GM18505 (cell line): ENCODE data around the gene RPS6KB2.

Experiments
- ATAC-seq: cut with Tn5 transposase; IDR thresholded peaks from one replicate; pipeline ENCODE4 v1.9.1; 2021; ENCODE audit not compliant: unreplicated experiment
- POLR2A ChIP-seq: IDR thresholded peaks from 4 replicates; pipeline ENCODE4 v1.6.1; 2011; ENCODE audit warnings: borderline replicate concordance; ENCODE audit not compliant: insufficient read depth, insufficient read length; ENCODE audit errors: extremely low read depth

Gene RPS6KB2

DNA sequence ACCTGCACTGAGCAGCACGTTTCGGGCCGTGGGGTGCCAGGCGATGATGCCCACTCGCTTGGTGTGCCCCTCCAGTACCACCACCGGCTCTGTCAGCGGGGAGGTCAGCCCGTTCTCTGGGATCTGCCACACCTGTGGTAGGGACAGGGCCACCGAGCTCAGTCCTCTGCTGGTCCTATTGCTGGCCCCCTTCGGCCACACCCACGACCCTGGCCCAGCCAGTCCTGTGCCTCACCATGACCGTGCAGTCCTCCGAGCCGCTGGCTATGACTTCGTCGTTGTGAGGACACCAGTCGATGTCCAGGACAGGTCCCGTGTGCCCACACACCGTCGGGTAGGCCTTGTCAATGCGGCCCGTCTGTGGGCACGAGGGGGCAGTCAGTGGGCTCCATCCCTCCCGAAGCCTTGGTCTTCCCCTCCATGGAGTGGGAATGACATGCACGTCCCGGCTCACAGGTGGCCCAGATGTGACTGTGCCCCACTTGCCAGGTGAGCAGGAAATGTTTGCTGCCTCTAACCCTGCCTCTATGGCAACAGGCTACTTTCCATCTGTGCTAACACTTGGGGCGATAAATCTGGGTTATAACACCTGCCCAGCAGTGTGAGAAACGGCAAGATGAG, 13.5 kb downstream of the RPS6KB2 start:
- peak; percentile 7 for TF ChIP-seq POLR2A
- no peak for ATAC-seq

- no peak for ATAC-seq
- TF ChIP-seq POLR2A = peak; percentile 10
Observed at GRCh38 chr11:67442504-67443404, 14.5 kb downstream of the RPS6KB2 start.

DNA sequence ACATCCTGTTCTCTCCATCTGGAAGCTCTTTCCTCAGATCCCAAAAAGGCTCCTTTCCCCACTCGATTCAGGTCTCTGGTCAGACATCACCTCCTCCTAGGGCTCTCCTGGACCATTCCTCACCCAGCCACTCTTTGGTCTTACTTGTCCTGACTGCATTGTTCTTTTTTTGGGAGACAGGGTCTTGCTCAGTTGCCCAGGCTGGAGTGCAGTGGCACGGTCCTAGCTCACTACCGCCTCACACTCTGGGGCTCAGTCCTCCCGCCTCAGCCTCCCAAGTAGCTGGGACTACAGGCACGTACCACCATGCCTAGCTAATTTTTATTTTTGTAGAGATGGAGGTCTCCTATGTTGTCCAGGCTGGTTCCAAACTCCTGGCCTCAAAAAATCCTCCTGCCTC, 17.2 kb downstream of the RPS6KB2 start:
- no peak for ATAC-seq
- no peak for TF ChIP-seq POLR2A

GRCh38 chr11:67448220-67448609, 19.9 kb downstream of the RPS6KB2 start:
- no peak for ATAC-seq
- no peak for TF ChIP-seq POLR2A

GRCh38 chr11:67449116-67449844, 21.0 kb downstream of the RPS6KB2 start:
- no peak for TF ChIP-seq POLR2A
- ATAC-seq = no peak

GRCh38 chr11:67450796-67451657, 22.7 kb downstream of the RPS6KB2 start:
- TF ChIP-seq POLR2A = no peak
- ATAC-seq = no peak

- no peak for ATAC-seq
- TF ChIP-seq POLR2A = no peak
Observed at GRCh38 chr11:67451658-67451976, 23.3 kb downstream of the RPS6KB2 start.

DNA sequence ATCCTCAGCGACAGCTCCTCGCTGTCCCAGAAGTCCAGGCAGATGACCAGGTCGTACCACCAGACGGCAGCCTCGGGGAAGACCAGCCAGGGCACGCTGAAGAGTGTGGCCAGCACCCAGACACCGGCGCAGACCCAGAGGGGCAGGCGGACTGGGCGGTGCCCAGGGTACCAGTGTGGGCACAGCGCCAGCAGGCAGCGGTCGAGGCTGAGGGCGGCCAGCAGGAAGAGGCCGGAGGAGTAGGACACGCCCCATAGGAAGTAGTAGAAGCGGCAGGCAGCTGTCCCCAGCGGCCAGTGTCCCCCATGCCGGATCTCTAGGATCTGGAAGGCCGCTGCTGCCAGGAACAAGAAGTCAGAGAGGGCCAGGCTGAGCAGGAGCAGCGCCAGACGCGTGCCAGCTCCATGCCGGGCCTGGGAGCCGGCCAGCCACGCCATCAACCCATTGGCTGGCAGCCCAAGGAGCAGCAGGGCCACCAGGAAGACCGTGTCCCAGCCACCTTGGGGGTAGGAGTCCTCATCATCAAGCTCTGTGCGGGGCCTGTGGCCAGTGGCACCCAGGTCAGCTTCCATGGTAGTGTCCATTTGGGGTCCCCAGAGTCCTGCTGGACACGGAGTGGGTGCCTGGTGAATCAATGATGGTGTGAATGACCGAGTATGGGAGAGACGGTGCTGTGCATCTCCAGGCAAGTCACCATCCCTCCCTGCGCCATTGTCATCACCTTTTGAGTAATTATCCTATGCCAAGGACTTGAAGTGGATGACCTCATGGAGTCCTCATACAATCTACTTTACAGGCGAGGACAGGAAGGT, 24.1 kb downstream of the RPS6KB2 start, which contains the start of gene GPR152:
Gene GPR152 (minus strand): TSS at position 589 of the 812 bp plus-strand sequence. CDS start 5 bp downstream, at position 584.
- TF ChIP-seq POLR2A = no peak
- no peak for ATAC-seq

DNA sequence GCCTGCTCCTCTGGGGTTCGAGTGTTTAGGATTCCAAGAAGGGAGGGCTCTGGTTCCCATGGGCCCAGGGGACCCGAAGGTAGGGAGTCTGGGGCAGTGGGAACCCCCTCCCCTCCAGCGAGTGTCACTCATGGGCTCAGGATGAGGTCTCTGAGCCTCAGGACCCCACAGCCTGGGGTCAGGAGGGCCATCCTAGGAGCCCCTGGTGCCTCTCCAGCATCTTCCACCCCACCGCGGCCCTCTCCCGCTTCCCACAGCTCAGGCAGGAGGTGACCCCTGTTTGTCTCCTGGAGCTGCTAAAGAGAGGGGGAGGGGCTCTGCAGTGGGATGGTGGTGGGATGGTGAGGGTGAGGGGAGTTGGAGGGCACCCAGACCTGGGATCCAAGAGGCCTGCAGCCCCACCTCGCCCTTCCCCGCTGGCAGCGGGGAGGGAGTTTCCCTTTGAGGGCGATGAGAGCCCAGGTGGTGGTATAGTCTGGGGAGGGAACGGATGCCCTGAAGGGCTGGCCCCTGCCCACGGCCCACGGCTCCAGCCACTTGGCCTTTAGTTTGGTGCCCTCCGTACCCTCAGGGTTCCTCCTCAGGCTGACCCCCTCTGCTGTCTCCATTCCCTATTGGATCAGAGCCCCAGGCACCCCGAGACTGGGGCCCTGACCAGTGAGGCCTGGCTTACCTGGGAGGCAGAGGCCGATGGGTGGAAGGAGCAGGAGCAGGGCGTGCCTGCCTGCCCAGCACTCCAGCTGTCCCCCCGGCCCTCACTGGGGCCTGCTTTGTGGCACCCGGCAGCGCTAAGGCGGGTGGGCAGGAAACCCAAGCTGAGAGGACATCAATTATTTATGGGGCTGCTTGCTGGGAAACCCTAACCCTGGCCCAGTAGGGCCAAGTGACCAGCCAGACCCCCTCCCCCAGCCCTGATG, 25.8 kb downstream of the RPS6KB2 start:
- ATAC-seq = no peak
- TF ChIP-seq POLR2A = no peak

- no peak for ATAC-seq
- TF ChIP-seq POLR2A = no peak
Observed at GRCh38 chr11:67455054-67455453, 26.8 kb downstream of the RPS6KB2 start, which contains the start of gene CABP4. Gene CABP4 (plus strand): TSS chr11:67455354. CDS start chr11:67455424, 70 bp downstream.

DNA sequence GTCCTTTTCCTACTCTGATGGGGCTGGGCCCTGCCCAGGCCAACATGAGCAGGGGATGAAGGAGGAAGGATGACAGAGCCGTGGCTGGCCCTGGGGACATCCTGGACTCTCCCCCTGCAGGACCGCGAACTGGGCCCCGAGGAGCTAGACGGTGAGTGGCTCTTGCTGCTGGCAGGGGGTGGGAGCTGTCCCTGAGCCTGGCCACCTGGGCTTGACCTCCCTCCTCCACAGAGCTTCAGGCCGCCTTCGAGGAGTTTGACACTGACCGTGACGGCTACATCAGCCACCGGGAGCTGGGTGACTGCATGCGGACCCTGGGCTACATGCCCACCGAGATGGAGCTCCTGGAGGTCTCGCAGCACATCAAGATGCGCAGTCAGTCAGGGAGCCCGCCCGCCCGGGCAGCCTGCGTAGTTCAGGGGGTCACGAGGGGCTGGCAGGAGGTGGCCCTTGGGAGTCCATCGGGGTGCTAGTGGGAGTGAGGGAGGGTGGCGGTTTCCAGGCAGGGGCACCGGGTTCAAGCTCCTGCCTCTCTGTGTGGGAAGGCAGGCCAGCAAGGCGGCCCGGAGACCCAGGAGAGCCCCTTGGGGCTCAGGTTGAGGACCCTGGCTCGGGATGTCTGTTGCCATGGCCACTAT, 27.9 kb downstream of the RPS6KB2 start:
- ATAC-seq = no peak
- no peak for TF ChIP-seq POLR2A

DNA sequence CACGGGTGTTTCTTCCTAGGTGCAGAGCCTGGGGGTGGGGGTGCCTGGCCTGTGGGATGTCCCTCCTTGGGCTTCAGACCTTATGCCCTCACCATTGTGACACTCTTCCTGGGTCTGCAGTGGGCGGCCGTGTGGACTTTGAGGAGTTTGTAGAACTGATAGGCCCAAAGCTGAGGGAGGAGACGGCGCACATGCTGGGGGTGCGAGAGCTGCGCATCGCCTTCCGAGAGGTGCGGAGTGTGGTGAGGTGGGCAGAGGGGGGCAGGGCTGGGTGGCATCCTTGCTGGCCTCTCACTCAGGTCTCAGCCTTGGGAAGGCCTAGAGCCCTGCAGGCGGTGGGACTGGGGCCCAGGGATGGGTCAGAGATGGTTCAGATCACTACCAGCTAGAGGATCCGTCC, 29.2 kb downstream of the RPS6KB2 start:
- TF ChIP-seq POLR2A = no peak
- ATAC-seq = no peak
